ENCODE results near the gene LRG1. TPM values are rescaled to one million over a fixed set of nuclear protein-coding genes. Genes with fewer than 3 reads are reported as not detected.

LRG1 gene
- total and polyA plus RNA-seq, 10 donors = 1.7 to 54.0 (median 12.3) TPM

DNA sequence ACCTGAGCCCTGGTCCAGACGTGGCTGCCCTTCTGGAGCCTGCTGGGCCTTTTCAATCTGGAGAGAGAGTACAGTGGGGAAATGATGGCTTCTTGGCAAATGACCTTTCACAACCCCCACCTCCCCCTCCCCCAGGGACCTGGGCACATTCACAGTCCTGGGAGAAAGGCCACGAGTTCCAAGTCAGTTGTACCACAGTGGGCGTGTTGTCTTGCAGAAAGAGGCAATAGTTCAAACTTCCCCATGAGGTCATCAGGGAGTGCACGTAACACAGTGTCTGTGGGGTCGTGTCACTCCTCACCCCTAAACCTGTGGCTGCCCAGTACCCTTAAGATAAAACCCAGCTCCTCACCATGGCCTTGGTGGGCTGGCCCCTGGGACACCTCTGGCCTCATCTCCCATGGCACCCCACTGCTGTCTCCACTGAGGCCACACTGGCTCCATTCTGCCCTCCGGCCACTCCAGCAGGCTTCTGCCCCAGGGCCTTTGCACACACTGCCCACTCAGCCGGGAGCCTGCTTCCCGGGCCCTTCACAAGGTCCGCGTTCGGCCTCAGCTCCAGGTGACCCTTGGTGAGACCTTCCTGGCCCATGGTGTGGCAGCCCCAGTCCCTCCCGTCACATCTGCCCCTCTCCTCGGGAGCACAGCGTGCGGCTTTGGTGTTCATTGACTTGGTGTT, 34.8 kb downstream of the LRG1 start:
- TF ChIP-seq POLR2AphosphoS5 (IDR thresholded peaks at IDR 0.05) = peak in 1 of 3 donors; percentile 41
- TF ChIP-seq POLR2A (IDR thresholded peaks at IDR 0.05) = no peak
- TF ChIP-seq, protein P1, sequence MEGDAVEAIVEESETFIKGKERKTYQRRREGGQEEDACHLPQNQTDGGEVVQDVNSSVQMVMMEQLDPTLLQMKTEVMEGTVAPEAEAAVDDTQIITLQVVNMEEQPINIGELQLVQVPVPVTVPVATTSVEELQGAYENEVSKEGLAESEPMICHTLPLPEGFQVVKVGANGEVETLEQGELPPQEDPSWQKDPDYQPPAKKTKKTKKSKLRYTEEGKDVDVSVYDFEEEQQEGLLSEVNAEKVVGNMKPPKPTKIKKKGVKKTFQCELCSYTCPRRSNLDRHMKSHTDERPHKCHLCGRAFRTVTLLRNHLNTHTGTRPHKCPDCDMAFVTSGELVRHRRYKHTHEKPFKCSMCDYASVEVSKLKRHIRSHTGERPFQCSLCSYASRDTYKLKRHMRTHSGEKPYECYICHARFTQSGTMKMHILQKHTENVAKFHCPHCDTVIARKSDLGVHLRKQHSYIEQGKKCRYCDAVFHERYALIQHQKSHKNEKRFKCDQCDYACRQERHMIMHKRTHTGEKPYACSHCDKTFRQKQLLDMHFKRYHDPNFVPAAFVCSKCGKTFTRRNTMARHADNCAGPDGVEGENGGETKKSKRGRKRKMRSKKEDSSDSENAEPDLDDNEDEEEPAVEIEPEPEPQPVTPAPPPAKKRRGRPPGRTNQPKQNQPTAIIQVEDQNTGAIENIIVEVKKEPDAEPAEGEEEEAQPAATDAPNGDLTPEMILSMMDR (IDR thresholded peaks at IDR 0.05 in 8 of 11, conservative IDR thresholded peaks at IDR 0.05 in 3 of 11) = no peak
- Histone ChIP-seq H3K27me3 (replicated peaks in 1 of 7) (no peaks in the 10 kb centered on the region), H3K27ac (no peak overlapping the region), H3K4me3 (no peak overlapping the region), H3K36me3 (peaks cover 0 to 85% (median 40%) of the 10 kb centered on the region in 6 donors), H3K4me1 (peaks cover 0 to 9% (median 0%) of the 10 kb centered on the region in 6 donors), H3K9me3 (no peaks in the 10 kb centered on the region)
- no peak for DNase-seq
- intact Hi-C loops (cut with DNase I; ENCODE audit: low total_unique reads) = no loop called here
- 73 to 92% (median 77%) methylated on average over 9 to 15 of the region's 15 CpGs for WGBS, 5 donors

DNA sequence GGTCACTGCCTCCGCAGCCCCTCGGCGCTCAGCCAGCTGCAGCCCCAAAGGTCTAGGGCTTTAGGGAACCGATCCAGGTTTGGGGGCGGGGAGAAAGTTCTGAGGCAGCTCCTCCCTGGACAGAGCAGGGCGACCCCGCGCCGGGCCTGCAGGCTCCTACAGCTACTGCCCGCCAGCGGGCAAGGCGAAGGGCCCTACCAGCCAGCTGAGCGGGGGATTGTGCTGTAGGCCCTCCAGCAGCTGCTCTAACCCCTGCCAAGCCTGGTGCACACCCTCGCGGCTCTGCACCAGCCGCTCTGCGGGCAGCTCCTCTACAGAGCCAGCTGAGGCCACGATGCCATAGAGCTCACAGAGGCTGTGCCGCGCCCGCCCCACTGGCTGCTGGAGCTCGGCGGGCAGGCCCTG, 35.5 kb downstream of the LRG1 start:
- Histone ChIP-seq H3K36me3 (peaks cover 0 to 93% (median 47%) of the 10 kb centered on the region in 6 donors), H3K27me3 (replicated peaks in 1 of 7) (no peaks in the 10 kb centered on the region), H3K4me1 (peaks cover 0 to 9% (median 0%) of the 10 kb centered on the region in 6 donors), H3K27ac (no peak overlapping the region), H3K4me3 (no peak overlapping the region), H3K9me3 (no peaks in the 10 kb centered on the region)
- no peak for DNase-seq
- intact Hi-C loops (cut with DNase I; ENCODE audit: low total_unique reads) = no loop called here
- WGBS, 5 donors = 73 to 92% (median 89%) methylated on average over 4 to 23 of the region's 23 CpGs
- no peak for TF ChIP-seq POLR2A (IDR thresholded peaks at IDR 0.05)
- TF ChIP-seq, protein P1 (IDR thresholded peaks at IDR 0.05 in 8 of 11, conservative IDR thresholded peaks at IDR 0.05 in 3 of 11) = no peak
- peak in 1 of 3 donors; percentile 17 for TF ChIP-seq POLR2AphosphoS5 (IDR thresholded peaks at IDR 0.05)

DNA sequence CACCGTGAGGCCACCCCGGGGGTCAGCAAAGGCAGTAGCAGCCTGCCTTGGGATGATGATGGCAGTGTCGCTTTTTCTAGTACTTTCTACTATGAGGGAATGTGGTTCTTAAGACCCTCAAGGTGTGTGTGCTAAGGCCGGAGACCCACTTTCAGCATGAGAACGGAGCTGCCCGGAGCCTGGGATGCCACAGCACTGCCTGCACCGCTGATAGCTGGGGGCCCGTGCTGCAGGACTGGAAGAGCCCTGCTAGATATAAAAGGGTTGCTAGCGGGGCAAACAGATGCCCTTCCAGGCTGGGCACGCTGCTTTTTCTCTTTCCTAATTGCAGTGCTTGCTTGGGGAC, 36.0 kb downstream of the LRG1 start:
- Histone ChIP-seq H3K9me3 (no peaks in the 10 kb centered on the region), H3K27ac (no peak overlapping the region), H3K4me3 (no peak overlapping the region), H3K4me1 (peaks cover 0 to 9% (median 0%) of the 10 kb centered on the region in 6 donors), H3K36me3 (peaks cover 0 to 98% (median 52%) of the 10 kb centered on the region in 6 donors), H3K27me3 (replicated peaks in 1 of 7) (no peaks in the 10 kb centered on the region)
- WGBS, 5 donors = 84 to 87% (median 86%) methylated on average over 9 to 10 of the region's 10 CpGs
- TF ChIP-seq POLR2AphosphoS5 (IDR thresholded peaks at IDR 0.05) (no peak), POLR2A (IDR thresholded peaks at IDR 0.05) (no peak)
- TF ChIP-seq, protein P1 (IDR thresholded peaks at IDR 0.05 in 8 of 11, conservative IDR thresholded peaks at IDR 0.05 in 3 of 11) = no peak
- intact Hi-C loops (cut with DNase I; ENCODE audit: low total_unique reads) = no loop called here
- no peak for DNase-seq

DNA sequence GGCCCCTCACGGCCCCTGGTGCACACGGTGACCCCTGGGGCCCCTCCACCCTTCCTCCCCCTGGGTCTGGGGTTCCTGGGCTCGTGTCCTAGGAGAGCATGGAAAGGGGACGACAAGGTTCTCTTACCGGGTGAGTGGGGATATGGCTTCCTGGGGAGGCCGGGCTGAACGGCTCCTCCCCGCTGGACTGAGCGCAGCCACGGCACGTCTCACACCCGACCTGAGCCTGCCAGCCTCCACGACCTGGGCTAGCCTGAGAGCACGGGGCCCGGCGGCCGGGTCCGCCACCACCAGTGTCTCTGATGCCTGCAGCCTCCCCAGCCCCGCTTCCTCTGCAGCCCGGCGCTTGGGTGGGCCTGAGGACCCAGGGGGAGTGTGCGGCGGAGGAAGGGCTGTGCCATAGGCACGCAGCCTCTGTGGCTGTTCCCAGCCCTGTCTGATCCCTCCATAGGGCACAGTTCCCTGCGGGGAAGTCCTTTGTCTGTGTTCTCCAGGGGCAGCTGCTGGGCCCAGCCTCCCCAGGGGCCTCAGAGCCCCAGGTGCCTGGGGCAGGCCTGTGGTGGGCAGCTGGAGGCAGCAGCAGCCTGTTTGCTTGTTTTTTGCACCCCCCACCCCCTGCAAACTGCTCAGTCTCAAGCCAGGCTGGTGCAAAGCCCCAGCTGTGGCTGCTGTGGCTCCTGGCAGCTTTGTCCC, 36.6 kb downstream of the LRG1 start:
- H3K36me3 ChIP-seq = peaks cover 0 to 98% (median 57%) of the 10 kb centered on the region in 6 donors
- no peaks in the 10 kb centered on the region for H3K9me3 ChIP-seq
- TF ChIP-seq POLR2AphosphoS5 (IDR thresholded peaks at IDR 0.05) = peak in 1 of 3 donors; percentile 2
- TF ChIP-seq, protein P1 (IDR thresholded peaks at IDR 0.05 in 8 of 11, conservative IDR thresholded peaks at IDR 0.05 in 3 of 11) = no peak
- H3K4me3 ChIP-seq = no peak overlapping the region
- H3K27me3 ChIP-seq (replicated peaks in 1 of 7) = no peaks in the 10 kb centered on the region
- 89 to 92% (median 91%) methylated on average over 14 to 25 of the region's 25 CpGs for WGBS, 5 donors
- H3K4me1 ChIP-seq = peaks cover 0 to 9% (median 0%) of the 10 kb centered on the region in 6 donors
- intact Hi-C loops (cut with DNase I; ENCODE audit: low total_unique reads) = no loop called here
- no peak for DNase-seq
- no peak overlapping the region for H3K27ac ChIP-seq

Data from spleen (tissue), 11 donors.